Measurements from ENCODE around the gene DZIP1. TPM values are rescaled to one million over a fixed set of nuclear protein-coding genes. Genes with fewer than 3 reads are reported as not detected.
A peak's percentile ranks its signal among the peaks of the same experiment; 100 is the strongest.
"Not testable (repeated sequence)": the region's sequence is repeated elsewhere in the genome, so short reads cannot be mapped to it uniquely, and the experiment has no call there.

DZIP1 gene
- total and polyA plus RNA-seq, 4 donors, result 10.1 to 25.3 (median 17.5) TPM

- WGBS, 2 donors, result 0 to 1% methylated on average over 30 of the region's 30 CpGs
- peak; percentile 3 for ATAC-seq (ENCODE audit: low FRiP score)
- Histone ChIP-seq H3K36me3 (ENCODE audit: control insufficient read depth in 1 of 2, insufficient read depth in 2 of 2, low read length in 1 of 2) (no peaks in the 10 kb centered on the region), H3K27me3 (ENCODE audit: control insufficient read depth in 1 of 2, insufficient read depth in 2 of 2, low read length in 1 of 2) (no peaks in the 10 kb centered on the region), H3K4me3 (ENCODE audit: low read length in 2 of 2) (peak overlapping the region; percentile 65 to 81), H3K27ac (ENCODE audit: low read depth in 1 of 2, low read length in 2 of 2) (peak overlapping the region; percentile 58 to 90), H3K9me3 (ENCODE audit: control insufficient read depth, low read length) (no peaks in the 10 kb centered on the region), H3K4me1 (ENCODE audit: control insufficient read depth in 1 of 2, insufficient read depth in 2 of 2, low read length in 2 of 2) (peaks cover 0 to 1% of the 10 kb centered on the region in 2 donors)
- intact Hi-C loops (cut with DNase I), result loop anchor here (5.0 to 10.0 kb wide), 3 partner anchors 35 to 173 kb away; partner anchors contain the start of gene DZIP1 (in 1 of the 2)
- DNase-seq, result no peak
Observed at GRCh38 chr13:95677564-95678266, 33.2 kb upstream of the DZIP1 start.

DNA sequence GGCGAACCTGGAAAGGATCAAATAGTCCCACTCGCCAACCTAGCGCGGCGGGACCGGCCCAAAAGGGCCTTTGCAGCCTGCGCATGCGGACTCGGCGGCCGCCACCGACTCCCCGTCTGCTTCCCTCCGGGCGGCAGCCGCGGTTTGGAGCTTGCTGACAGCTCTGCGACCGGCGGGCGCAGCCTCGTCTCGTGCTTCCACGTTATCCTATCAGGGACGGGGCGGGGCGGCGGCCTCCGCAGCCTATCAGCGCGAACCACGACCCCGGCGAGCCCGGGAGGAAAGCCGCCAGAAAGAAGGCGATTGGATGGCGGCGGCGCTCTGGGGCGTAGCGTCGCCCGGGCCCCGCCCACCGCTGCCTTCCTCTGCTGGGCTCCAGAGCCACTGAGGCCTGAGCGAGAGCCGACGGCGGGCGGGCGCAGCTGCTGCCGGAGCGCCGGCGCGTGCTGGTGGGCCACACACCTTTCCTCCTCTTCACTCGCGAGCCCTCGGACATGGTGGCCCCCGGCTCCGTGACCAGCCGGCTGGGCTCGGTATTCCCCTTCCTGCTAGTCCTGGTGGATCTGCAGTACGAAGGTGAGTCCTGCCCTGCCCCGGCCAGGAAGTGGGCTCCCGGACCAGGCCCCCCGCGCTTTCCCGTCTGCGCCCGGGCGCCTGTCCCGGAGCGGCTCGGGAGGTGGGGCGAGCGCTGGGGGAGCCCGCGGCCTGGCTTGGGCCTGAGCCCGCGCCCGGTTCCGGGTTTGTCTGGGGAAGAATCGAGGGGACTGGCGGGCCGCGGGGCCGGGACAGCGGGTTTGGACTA, 32.5 kb upstream of the DZIP1 start, which contains the start of gene DNAJC3:
TSS of gene DNAJC3 (plus strand) at position 378 of the 802 bp plus-strand sequence. CDS start at position 495, 117 bp downstream.
- Histone ChIP-seq H3K9me3 (ENCODE audit: control insufficient read depth, low read length) (peaks cover under 1% of the 10 kb centered on the region), H3K36me3 (ENCODE audit: control insufficient read depth in 1 of 2, insufficient read depth in 2 of 2, low read length in 1 of 2) (no peaks in the 10 kb centered on the region), H3K27me3 (ENCODE audit: control insufficient read depth in 1 of 2, insufficient read depth in 2 of 2, low read length in 1 of 2) (no peaks in the 10 kb centered on the region), H3K4me1 (ENCODE audit: control insufficient read depth in 1 of 2, insufficient read depth in 2 of 2, low read length in 2 of 2) (no peaks in the 10 kb centered on the region), H3K27ac (ENCODE audit: low read depth in 1 of 2, low read length in 2 of 2) (peak within 1 kb of the TSS; percentile 58 to 90), H3K4me3 (ENCODE audit: low read length in 2 of 2) (peak within 1 kb of the TSS; percentile 66 to 81)
- peak; percentile 99 to 100 for DNase-seq
- WGBS, 2 donors, result 0 to 1% methylated on average over 74 to 90 of the region's 90 CpGs
- peak; percentile 100 for ATAC-seq (ENCODE audit: low FRiP score)
- intact Hi-C loops (cut with DNase I), result loop anchor here (5.0 to 10.0 kb wide), 3 partner anchors 35 to 172 kb away; partner anchors contain the start of gene DZIP1 (in 1 of the 2)

DNA sequence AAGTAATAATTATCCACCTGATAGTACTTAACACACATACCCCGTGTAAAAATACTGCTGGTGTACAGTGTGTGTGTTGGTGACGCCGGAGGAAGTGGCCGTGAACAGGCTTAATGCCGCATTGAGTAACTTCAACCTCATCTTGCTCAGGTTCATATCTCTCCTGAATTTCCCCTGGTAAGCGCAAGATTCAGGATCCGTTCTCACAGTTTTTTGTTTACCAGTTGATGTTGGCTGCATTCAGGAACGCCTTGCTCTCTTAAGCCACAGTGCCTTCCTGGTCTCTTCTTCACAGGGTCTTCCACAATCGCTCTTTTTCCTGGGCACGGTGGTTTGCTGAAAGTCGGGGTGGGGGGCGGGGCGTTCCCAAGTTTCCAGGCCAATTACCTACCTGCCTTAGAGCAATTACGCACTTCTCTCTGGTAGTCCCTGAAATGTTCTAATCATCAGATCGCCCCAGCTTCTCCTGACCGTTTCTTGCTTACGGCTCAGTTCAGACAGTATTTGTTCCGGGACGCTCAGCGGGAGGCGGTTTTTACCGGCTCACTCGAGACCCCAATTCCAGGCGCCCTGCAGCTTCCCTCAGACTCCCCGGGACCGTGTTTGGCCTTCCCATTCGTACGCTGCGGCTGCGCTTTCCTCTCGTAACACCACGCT, 31.7 kb upstream of the DZIP1 start:
- Histone ChIP-seq H3K4me3 (ENCODE audit: low read length in 2 of 2) (peak overlapping the region; percentile 66 to 71), H3K4me1 (ENCODE audit: control insufficient read depth in 1 of 2, insufficient read depth in 2 of 2, low read length in 2 of 2) (no peaks in the 10 kb centered on the region), H3K9me3 (ENCODE audit: control insufficient read depth, low read length) (peaks cover 5% of the 10 kb centered on the region), H3K36me3 (ENCODE audit: control insufficient read depth in 1 of 2, insufficient read depth in 2 of 2, low read length in 1 of 2) (no peaks in the 10 kb centered on the region), H3K27me3 (ENCODE audit: control insufficient read depth in 1 of 2, insufficient read depth in 2 of 2, low read length in 1 of 2) (no peaks in the 10 kb centered on the region), H3K27ac (ENCODE audit: low read depth in 1 of 2, low read length in 2 of 2) (peak overlapping the region; percentile 19 to 77)
- intact Hi-C loops (cut with DNase I), result loop anchor here (5.0 to 10.0 kb wide), 3 partner anchors 34 to 171 kb away; partner anchors contain the start of gene DZIP1 (in 1 of the 2)
- no peak for ATAC-seq (ENCODE audit: low FRiP score)
- 1% methylated on average over 32 of the region's 32 CpGs for WGBS, 2 donors
- no peak for DNase-seq

GRCh38 chr13:95671597-95671996, 27.1 kb upstream of the DZIP1 start:
- ATAC-seq (ENCODE audit: low FRiP score) (no peak), DNase-seq (no peak)
- intact Hi-C loops (cut with DNase I), result loop anchor here in 1 of 2 donors (10.0 kb wide), 1 partner anchor 167 kb away; no protein-coding TSS in a partner anchor
- Histone ChIP-seq H3K36me3 (ENCODE audit: control insufficient read depth in 1 of 2, insufficient read depth in 2 of 2, low read length in 1 of 2) (no peaks in the 10 kb centered on the region), H3K27me3 (ENCODE audit: control insufficient read depth in 1 of 2, insufficient read depth in 2 of 2, low read length in 1 of 2) (no peaks in the 10 kb centered on the region), H3K27ac (ENCODE audit: low read depth in 1 of 2, low read length in 2 of 2) (no peak overlapping the region), H3K4me3 (ENCODE audit: low read length in 2 of 2) (no peak overlapping the region), H3K4me1 (ENCODE audit: control insufficient read depth in 1 of 2, insufficient read depth in 2 of 2, low read length in 2 of 2) (no peaks in the 10 kb centered on the region), H3K9me3 (ENCODE audit: control insufficient read depth, low read length) (peaks cover 13% of the 10 kb centered on the region)
- WGBS, 2 donors, result 96% methylated on average over 5 of the region's 5 CpGs

GRCh38 chr13:95667235-95667634, 22.7 kb upstream of the DZIP1 start:
- H3K36me3 ChIP-seq (ENCODE audit: control insufficient read depth in 1 of 2, insufficient read depth in 2 of 2, low read length in 1 of 2); ATAC-seq (ENCODE audit: low FRiP score); H3K27ac ChIP-seq (ENCODE audit: low read depth in 1 of 2, low read length in 2 of 2); intact Hi-C loops (cut with DNase I); DNase-seq; H3K4me3 ChIP-seq (ENCODE audit: low read length in 2 of 2); H3K27me3 ChIP-seq (ENCODE audit: control insufficient read depth in 1 of 2, insufficient read depth in 2 of 2, low read length in 1 of 2); H3K4me1 ChIP-seq (ENCODE audit: control insufficient read depth in 1 of 2, insufficient read depth in 2 of 2, low read length in 2 of 2): not testable (repeated sequence)
- peaks cover 13% of the 10 kb centered on the region for H3K9me3 ChIP-seq (ENCODE audit: control insufficient read depth, low read length)

GRCh38 chr13:95660981-95661581, 16.6 kb upstream of the DZIP1 start:
- no peak overlapping the region for H3K27ac ChIP-seq (ENCODE audit: low read depth in 1 of 2, low read length in 2 of 2)
- H3K9me3 ChIP-seq (ENCODE audit: control insufficient read depth, low read length), result no peaks in the 10 kb centered on the region
- intact Hi-C loops (cut with DNase I), result no loop called here
- H3K4me3 ChIP-seq (ENCODE audit: low read length in 2 of 2), result no peak overlapping the region
- no peaks in the 10 kb centered on the region for H3K27me3 ChIP-seq (ENCODE audit: control insufficient read depth in 1 of 2, insufficient read depth in 2 of 2, low read length in 1 of 2)
- DNase-seq (no peak), ATAC-seq (ENCODE audit: low FRiP score) (no peak)
- H3K36me3 ChIP-seq (ENCODE audit: control insufficient read depth in 1 of 2, insufficient read depth in 2 of 2, low read length in 1 of 2), result no peaks in the 10 kb centered on the region
- H3K4me1 ChIP-seq (ENCODE audit: control insufficient read depth in 1 of 2, insufficient read depth in 2 of 2, low read length in 2 of 2), result no peaks in the 10 kb centered on the region

DNA sequence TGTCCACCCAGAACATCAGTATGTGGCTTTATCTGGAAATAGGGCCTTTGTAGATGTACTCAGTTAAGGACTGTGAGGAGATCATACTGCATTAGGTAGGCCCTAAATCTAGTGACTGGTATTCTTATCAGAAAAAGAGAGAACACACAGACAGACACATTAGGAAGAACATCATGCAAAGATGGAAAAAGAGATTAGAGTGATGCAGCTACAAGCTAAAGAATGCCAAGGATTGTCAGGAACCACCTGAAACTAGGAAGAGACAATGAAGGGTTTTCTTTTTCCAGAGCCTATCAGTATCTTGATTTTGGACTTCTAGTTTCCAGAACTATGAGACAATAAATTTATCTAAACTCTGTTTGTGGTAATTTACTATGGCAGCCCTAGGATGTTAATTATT, 15.0 kb upstream of the DZIP1 start:
- no peak for DNase-seq
- H3K36me3 ChIP-seq (ENCODE audit: control insufficient read depth in 1 of 2, insufficient read depth in 2 of 2, low read length in 1 of 2), result no peaks in the 10 kb centered on the region
- ATAC-seq (ENCODE audit: low FRiP score), result no peak
- no peak overlapping the region for H3K4me3 ChIP-seq (ENCODE audit: low read length in 2 of 2)
- H3K4me1 ChIP-seq (ENCODE audit: control insufficient read depth in 1 of 2, insufficient read depth in 2 of 2, low read length in 2 of 2), result no peaks in the 10 kb centered on the region
- intact Hi-C loops (cut with DNase I), result no loop called here
- no peaks in the 10 kb centered on the region for H3K27me3 ChIP-seq (ENCODE audit: control insufficient read depth in 1 of 2, insufficient read depth in 2 of 2, low read length in 1 of 2)
- no peaks in the 10 kb centered on the region for H3K9me3 ChIP-seq (ENCODE audit: control insufficient read depth, low read length)
- no peak overlapping the region for H3K27ac ChIP-seq (ENCODE audit: low read depth in 1 of 2, low read length in 2 of 2)

DNA sequence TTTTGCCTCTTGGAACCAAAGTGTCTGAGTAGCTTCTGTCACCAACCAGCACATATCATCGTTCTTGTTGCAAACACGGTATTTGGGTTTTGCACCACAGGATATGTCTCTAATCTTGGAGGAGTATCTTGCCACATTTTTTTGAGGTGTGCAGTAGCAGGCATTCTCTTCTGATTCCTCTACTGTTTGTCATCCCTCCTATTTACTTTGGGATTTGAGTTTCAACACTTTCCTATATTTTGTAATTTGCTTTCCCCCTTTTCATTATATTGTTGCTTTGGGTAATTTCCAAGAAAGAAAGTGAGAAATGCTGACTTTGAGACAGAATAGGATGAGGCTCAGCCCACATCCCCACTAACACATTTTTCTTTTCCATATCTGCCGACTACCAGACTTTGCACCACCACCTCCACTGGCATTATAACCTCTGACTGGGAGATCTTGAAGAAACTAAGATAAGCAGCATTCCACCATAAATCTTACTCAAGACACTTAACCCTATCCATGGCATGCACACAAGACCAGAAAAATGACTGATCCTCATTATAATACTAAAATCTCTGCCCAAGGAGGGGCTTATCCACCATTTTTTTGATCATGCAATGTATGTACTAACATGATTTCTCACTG, 12.0 kb upstream of the DZIP1 start:
- Histone ChIP-seq H3K9me3 (ENCODE audit: control insufficient read depth, low read length) (no peaks in the 10 kb centered on the region), H3K36me3 (ENCODE audit: control insufficient read depth in 1 of 2, insufficient read depth in 2 of 2, low read length in 1 of 2) (no peaks in the 10 kb centered on the region), H3K4me3 (ENCODE audit: low read length in 2 of 2) (no peak overlapping the region), H3K27ac (ENCODE audit: low read depth in 1 of 2, low read length in 2 of 2) (no peak overlapping the region), H3K27me3 (ENCODE audit: control insufficient read depth in 1 of 2, insufficient read depth in 2 of 2, low read length in 1 of 2) (no peaks in the 10 kb centered on the region), H3K4me1 (ENCODE audit: control insufficient read depth in 1 of 2, insufficient read depth in 2 of 2, low read length in 2 of 2) (no peaks in the 10 kb centered on the region)
- WGBS, 2 donors, result 58 to 63% methylated on average over 3 of the region's 3 CpGs
- DNase-seq (no peak), ATAC-seq (ENCODE audit: low FRiP score) (no peak)
- intact Hi-C loops (cut with DNase I), result no loop called here

Data from aorta (tissue), 5 donors.